22Rv1 (cell line): ENCODE data around the gene CPLANE2.

ENCODE experiments used
- ZFX ChIP-seq: fragments of 450-650 bp; IDR thresholded peaks from 2 replicates; pipeline ENCODE4 v1.6.1; 2017; ENCODE audit warnings: antibody characterized with exemption, borderline replicate concordance
- TF ChIP-seq, protein P1 (sequence below): fragments of 450-650 bp; IDR thresholded peaks from 2 replicates; pipeline ENCODE4 v1.5.1; 2017; ENCODE audit warnings: mild to moderate bottlenecking

DNA sequence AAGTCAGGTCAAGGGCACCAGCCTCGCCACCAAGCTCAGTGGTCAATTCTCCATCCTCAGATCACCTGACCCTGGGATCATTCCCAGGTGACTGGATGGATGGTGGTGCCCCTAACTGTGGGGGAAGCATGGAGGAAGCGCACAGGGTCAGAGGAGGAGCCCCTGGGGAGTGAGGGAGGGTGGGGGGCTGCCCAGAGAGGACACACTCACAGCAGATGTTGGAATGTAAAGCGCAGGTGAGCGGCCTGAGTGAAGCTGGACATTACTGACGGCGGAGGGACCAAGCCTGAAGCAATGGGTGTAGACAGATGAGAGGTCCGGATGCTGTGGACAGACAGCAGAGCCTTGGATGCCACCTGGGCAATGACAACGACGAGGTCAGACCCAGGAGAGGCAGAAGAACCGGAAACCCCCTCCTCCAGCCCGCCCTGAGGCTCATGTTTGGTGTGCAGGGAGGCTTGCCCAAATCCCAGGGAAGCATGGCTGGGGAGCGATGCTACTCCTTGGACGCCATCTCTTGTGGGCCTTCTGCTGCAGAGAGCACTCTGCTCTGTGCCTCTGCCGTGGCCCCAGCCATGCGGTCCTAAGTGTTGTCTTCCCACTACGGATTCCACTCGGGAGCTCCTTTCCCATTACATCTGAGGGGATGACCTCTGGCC, 5.7 kb upstream of the CPLANE2 start:
- TF ChIP-seq, protein P1, sequence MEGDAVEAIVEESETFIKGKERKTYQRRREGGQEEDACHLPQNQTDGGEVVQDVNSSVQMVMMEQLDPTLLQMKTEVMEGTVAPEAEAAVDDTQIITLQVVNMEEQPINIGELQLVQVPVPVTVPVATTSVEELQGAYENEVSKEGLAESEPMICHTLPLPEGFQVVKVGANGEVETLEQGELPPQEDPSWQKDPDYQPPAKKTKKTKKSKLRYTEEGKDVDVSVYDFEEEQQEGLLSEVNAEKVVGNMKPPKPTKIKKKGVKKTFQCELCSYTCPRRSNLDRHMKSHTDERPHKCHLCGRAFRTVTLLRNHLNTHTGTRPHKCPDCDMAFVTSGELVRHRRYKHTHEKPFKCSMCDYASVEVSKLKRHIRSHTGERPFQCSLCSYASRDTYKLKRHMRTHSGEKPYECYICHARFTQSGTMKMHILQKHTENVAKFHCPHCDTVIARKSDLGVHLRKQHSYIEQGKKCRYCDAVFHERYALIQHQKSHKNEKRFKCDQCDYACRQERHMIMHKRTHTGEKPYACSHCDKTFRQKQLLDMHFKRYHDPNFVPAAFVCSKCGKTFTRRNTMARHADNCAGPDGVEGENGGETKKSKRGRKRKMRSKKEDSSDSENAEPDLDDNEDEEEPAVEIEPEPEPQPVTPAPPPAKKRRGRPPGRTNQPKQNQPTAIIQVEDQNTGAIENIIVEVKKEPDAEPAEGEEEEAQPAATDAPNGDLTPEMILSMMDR: no peak
- TF ChIP-seq ZFX: no peak
